SK-N-SH (cell line): ENCODE data around the gene TCP10L. TPM values are rescaled to one million over a fixed set of nuclear protein-coding genes. Genes with fewer than 3 reads are reported as not detected.

Source experiments
- CTCF ChIA-PET: fragments of 300-600, 350-600 bp; formaldehyde crosslinking; extraction: SDS; loops from one replicate; lab custom pipeline; 2021; lab: Yijun Ruan, JAX
- POLR2A ChIA-PET: fragments of 350-600 bp; sonication (Branson Sonifier 250); formaldehyde crosslinking; extraction: SDS; loops from one replicate; lab custom pipeline; 2020; ENCODE audit warnings: antibody characterized with exemption, inconsistent platforms; lab: Yijun Ruan, JAX
- DNase-seq: peaks from one replicate; pipeline ENCODE4 v3.0.0; 2012
- H2AFZ ChIP-seq: fragments of 200-600 bp; sonication (generic); 2 replicates; pipeline ENCODE4 v1.8.1; 2016; ENCODE audit warnings: antibody characterized with exemption, mild to moderate bottlenecking, low read depth
- H3F3A ChIP-seq: fragments of 200-600 bp; sonication (generic); replicated peaks from 2 replicates; pipeline ENCODE3; 2016; ENCODE audit warnings: antibody characterized with exemption, mild to moderate bottlenecking; ENCODE audit not compliant: insufficient read depth
- H3K27ac ChIP-seq, 2 experiments: fragments of 200-500 bp in 1 of 2; fragments of 200-600 bp in 1 of 2; sonication (Bioruptor generic) in 1 of 2; sonication (generic), shearing (Covaris generic) in 1 of 2; 2 replicates each; pipeline versions ENCODE4 v1.5.1 to v1.6.1; 2014 to 2016; ENCODE audit warnings: low read depth in 2 of 2, inconsistent platforms in 1 of 2, low read length in 1 of 2, mild to moderate bottlenecking in 1 of 2, mixed read lengths in 1 of 2
- H3K27me3 ChIP-seq: fragments of 200-600 bp; sonication (generic), shearing (Covaris generic); 2 replicates; pipeline ENCODE4 v1.6.1; 2016; ENCODE audit warnings: mixed run types; ENCODE audit not compliant: insufficient read depth
- H3K36me3 ChIP-seq, 2 experiments: fragments of 200-500 bp in 1 of 2; fragments of 200-600 bp in 1 of 2; sonication (Bioruptor generic) in 1 of 2; sonication (generic) in 1 of 2; replicated peaks in 1 of 2; 2 replicates each; pipeline versions ENCODE3 to v1.5.1; 2014 to 2016; ENCODE audit warnings: low read length in 1 of 2, mild to moderate bottlenecking in 1 of 2; ENCODE audit not compliant: insufficient read depth in 2 of 2, control insufficient read depth in 1 of 2
- H3K4me1 ChIP-seq, 2 experiments: fragments of 200-500 bp in 1 of 2; fragments of 200-600 bp in 1 of 2; sonication (Bioruptor generic) in 1 of 2; sonication (generic), shearing (Covaris generic) in 1 of 2; 2 replicates each; pipeline versions ENCODE4 v1.5.1 to v1.6.1; 2014 to 2016; ENCODE audit warnings: low read depth in 1 of 2, low read length in 1 of 2, mixed run types in 1 of 2; ENCODE audit not compliant: insufficient read depth in 2 of 2, control insufficient read depth in 1 of 2
- H3K4me2 ChIP-seq: fragments of 200-600 bp; sonication (generic), shearing (Covaris generic); 2 replicates; pipeline ENCODE4 v1.6.1; 2017; ENCODE audit warnings: mixed run types
- H3K4me3 ChIP-seq, 2 experiments: fragments of 200-500 bp in 1 of 2; fragments of 200-600 bp in 1 of 2; sonication (Bioruptor generic) in 1 of 2; sonication (generic), shearing (Covaris generic) in 1 of 2; 2 replicates each; pipeline versions ENCODE4 v1.5.1 to v1.8.1; 2014 to 2016; ENCODE audit warnings: low read depth in 2 of 2, inconsistent platforms in 1 of 2, low read length in 1 of 2, mild to moderate bottlenecking in 1 of 2, mixed read lengths in 1 of 2, moderate library complexity in 1 of 2
- H3K79me2 ChIP-seq: fragments of 200-600 bp; sonication (generic); 2 replicates; pipeline ENCODE4 v1.8.1; 2017; ENCODE audit warnings: mild to moderate bottlenecking; ENCODE audit not compliant: insufficient read depth
- H3K9ac ChIP-seq: fragments of 200-600 bp; sonication (generic); 2 replicates; pipeline ENCODE4 v1.6.1; 2017; ENCODE audit warnings: mixed run types
- H3K9me2 ChIP-seq: fragments of 200-600 bp; sonication (generic); 2 replicates; pipeline ENCODE4 v1.6.1; 2017; ENCODE audit warnings: mixed run types
- H3K9me3 ChIP-seq: fragments of 200-600 bp; sonication (generic); 2 replicates; pipeline ENCODE4 v1.6.1; 2017; ENCODE audit warnings: mixed run types, mild to moderate bottlenecking, moderate library complexity
- H4K20me1 ChIP-seq: fragments of 200-600 bp; sonication (generic); 2 replicates; pipeline ENCODE4 v1.6.1; 2017; ENCODE audit warnings: mild to moderate bottlenecking, mixed run types; ENCODE audit not compliant: insufficient read depth
- CHD2 ChIP-seq: fragments of 150-350 bp; IDR thresholded peaks from 2 replicates; pipeline ENCODE4 v1.6.1; 2018; ENCODE audit warnings: low read length; ENCODE audit not compliant: partially characterized antibody
- FOXJ3 ChIP-seq: sonication (generic); formaldehyde crosslinking; IDR thresholded peaks from 2 replicates; pipeline ENCODE4 v1.5.1; 2020; ENCODE audit warnings: mild to moderate bottlenecking, missing genetic modification reagents
- GABPA ChIP-seq: IDR thresholded peaks from 2 replicates; pipeline ENCODE4 v1.4.0; 2012; ENCODE audit warnings: low read depth, mild to moderate bottlenecking
- MEF2A ChIP-seq: IDR thresholded peaks from 2 replicates; pipeline ENCODE4 v1.4.0; 2012; ENCODE audit warnings: low read depth, borderline replicate concordance
- NFIC ChIP-seq: IDR thresholded peaks from 2 replicates; pipeline ENCODE4 v1.4.0; 2012; ENCODE audit warnings: borderline replicate concordance
- PBX3 ChIP-seq: IDR thresholded peaks from 2 replicates; pipeline ENCODE4; 2012
- POLR2AphosphoS5 ChIP-seq: IDR thresholded peaks from 2 replicates; pipeline ENCODE4 v1.6.1; 2012; ENCODE audit warnings: low read depth, low read length
- RAD21 ChIP-seq: IDR thresholded peaks from 2 replicates; pipeline ENCODE4 v1.6.1; 2012; ENCODE audit warnings: mild to moderate bottlenecking, low read length
- RFX5 ChIP-seq: IDR thresholded peaks from 2 replicates; pipeline ENCODE4 v1.6.1; 2012; ENCODE audit warnings: mild to moderate bottlenecking, improper control_type of control experiment, low read length
- SIN3A ChIP-seq: IDR thresholded peaks from 2 replicates; pipeline ENCODE4 v1.6.1; 2012; ENCODE audit warnings: low read depth, mild to moderate bottlenecking, low read length, moderate library complexity, borderline replicate concordance
- SMC3 ChIP-seq: IDR thresholded peaks from 2 replicates; pipeline ENCODE4 v1.6.1; 2012; ENCODE audit warnings: low read depth, low read length, improper control_type of control experiment
- TAF1 ChIP-seq: IDR thresholded peaks from 2 replicates; pipeline ENCODE4 v1.6.1; 2012; ENCODE audit warnings: low read depth, mild to moderate bottlenecking, low read length, moderate library complexity, borderline replicate concordance
- TCF12 ChIP-seq: IDR thresholded peaks from 2 replicates; pipeline ENCODE4 v1.4.0; 2012
- TEAD4 ChIP-seq: IDR thresholded peaks from 2 replicates; pipeline ENCODE4 v1.4.0; 2012; ENCODE audit warnings: mild to moderate bottlenecking, borderline replicate concordance; ENCODE audit not compliant: insufficient read depth
- WGBS: methylation state at CpG from one replicate; pipeline ENCODE4 v1.1.6; 2017; ENCODE audit warnings: low lambda C conversion rate; 5-methylcytosine and 5-hydroxymethylcytosine counted together
- polyA plus RNA-seq, 3 experiments: library from polyadenylated mRNA; depleted of rRNA; stranded (reverse); fragments of >200 nt; gene quantifications; 2 replicates each; pipeline ENCODE4 v1.2.3, GENCODE V29; 2012
- TF ChIP-seq, protein P1 (sequence below): fragments of 200-600 bp; sonication (generic); IDR thresholded peaks from 2 replicates; pipeline ENCODE4 v1.6.1; 2017; ENCODE audit warnings: antibody characterized with exemption, mild to moderate bottlenecking, moderate library complexity
- TF ChIP-seq, protein P2 (sequence below): IDR thresholded peaks from 2 replicates; pipeline ENCODE4 v1.4.0; 2012; ENCODE audit warnings: low read depth
- TF ChIP-seq, protein P3 (sequence below): IDR thresholded peaks from 2 replicates; pipeline ENCODE4 v1.4.0; 2012; ENCODE audit warnings: low read depth, borderline replicate concordance

TCP10L gene
- polyA plus RNA-seq, 1 of the 3 experiments (the other 2 are of a cell fraction): 0.33 TPM

DNA sequence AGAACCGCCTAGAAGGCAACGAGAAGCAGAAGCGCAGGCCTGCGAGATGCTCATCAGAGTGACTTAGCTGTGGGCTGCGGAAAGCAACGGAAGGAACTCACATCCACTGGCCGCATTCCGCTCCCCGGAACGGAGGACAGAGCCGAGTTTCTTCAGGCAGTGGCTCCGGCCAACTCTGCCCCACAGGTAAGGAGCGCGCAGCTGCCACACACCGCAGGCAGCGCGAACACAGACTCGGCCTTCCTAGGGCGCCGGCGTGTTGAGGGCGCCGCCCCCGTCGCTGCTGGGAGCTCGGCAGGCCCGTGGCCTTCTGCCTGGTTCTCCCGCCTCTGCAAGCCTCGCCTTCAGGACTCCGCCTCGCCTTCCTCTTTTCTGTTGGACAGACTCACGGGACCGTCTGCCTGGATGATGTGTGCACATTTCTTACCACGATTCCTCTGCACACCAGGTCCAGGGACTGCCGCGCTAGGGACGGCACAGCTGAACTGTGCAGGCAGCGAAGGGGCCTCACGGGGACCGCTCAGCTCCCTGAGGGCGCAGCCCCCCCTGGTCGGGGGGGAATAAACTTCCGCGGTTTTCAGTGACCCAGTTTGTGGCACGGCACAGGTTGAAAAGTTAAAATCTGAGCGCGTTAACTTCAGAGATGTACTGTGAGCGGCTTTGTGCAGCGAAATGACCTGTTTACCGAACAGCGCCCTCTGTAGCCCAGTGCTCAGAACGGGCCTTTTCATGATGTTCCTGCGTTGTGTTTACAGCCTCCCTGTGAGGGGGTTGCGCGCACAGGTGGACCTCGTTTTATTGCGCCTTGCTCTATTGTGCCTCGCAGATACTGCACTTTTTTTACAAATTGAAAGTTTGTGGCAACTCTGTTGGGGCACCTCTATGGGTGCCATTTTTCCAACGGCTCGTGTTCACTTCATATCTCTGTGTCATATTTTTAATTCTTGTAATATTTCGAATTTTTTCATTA lies 15.8 kb downstream of the TCP10L start:
- Histone ChIP-seq H3K9ac (peak overlapping the region; percentile 74), H2AFZ (peak overlapping the region; percentile 95), H3K9me3 (peaks cover 15% of the 10 kb centered on the region), H3K4me2 (peak overlapping the region; percentile 90), H3K27ac (peak overlapping the region; percentile 77 to 91), H4K20me1 (no peaks in the 10 kb centered on the region), H3K9me2 (no peaks in the 10 kb centered on the region), H3K79me2 (no peaks in the 10 kb centered on the region), H3K4me3 (peak overlapping the region; percentile 66 to 73), H3K36me3 (peaks cover 0 to 13% of the 10 kb centered on the region in 2 experiments), H3K4me1 (peaks cover 0 to 6% of the 10 kb centered on the region in 2 experiments; a peak in 3 of 4 replicates), H3K27me3 (no peaks in the 10 kb centered on the region), H3F3A (peaks cover 9% of the 10 kb centered on the region)
- TF ChIP-seq RFX5: peak; percentile 27; the same call in 1 of the 2 replicates
- peak; percentile 18; the same call in 1 of the 2 replicates for TF ChIP-seq SIN3A
- TF ChIP-seq MEF2A: no peak
- TF ChIP-seq FOXJ3 (CRISPR knock-in tag): peak; percentile 56; the same call in 1 of the 2 replicates
- TF ChIP-seq RAD21: peak; percentile 67
- TF ChIP-seq, protein P1, sequence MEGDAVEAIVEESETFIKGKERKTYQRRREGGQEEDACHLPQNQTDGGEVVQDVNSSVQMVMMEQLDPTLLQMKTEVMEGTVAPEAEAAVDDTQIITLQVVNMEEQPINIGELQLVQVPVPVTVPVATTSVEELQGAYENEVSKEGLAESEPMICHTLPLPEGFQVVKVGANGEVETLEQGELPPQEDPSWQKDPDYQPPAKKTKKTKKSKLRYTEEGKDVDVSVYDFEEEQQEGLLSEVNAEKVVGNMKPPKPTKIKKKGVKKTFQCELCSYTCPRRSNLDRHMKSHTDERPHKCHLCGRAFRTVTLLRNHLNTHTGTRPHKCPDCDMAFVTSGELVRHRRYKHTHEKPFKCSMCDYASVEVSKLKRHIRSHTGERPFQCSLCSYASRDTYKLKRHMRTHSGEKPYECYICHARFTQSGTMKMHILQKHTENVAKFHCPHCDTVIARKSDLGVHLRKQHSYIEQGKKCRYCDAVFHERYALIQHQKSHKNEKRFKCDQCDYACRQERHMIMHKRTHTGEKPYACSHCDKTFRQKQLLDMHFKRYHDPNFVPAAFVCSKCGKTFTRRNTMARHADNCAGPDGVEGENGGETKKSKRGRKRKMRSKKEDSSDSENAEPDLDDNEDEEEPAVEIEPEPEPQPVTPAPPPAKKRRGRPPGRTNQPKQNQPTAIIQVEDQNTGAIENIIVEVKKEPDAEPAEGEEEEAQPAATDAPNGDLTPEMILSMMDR: peak; percentile 88
- TF ChIP-seq PBX3: no peak
- TF ChIP-seq, protein P2, sequence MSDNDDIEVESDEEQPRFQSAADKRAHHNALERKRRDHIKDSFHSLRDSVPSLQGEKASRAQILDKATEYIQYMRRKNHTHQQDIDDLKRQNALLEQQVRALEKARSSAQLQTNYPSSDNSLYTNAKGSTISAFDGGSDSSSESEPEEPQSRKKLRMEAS: peak; percentile 87
- TF ChIP-seq SMC3: peak; percentile 75
- TF ChIP-seq POLR2AphosphoS5: no peak
- 0 out of 2 replicates have a peak, but pooled peaks have one; percentile 22 for TF ChIP-seq GABPA
- no peak for TF ChIP-seq CHD2
- TF ChIP-seq TEAD4: 0 out of 2 replicates have a peak, but pooled peaks have one; percentile 5
- 0 out of 2 replicates have a peak, but pooled peaks have one; percentile 13 for TF ChIP-seq NFIC
- TF ChIP-seq TCF12: peak; percentile 3; the same call in 1 of the 2 replicates
- TF ChIP-seq, protein P3, sequence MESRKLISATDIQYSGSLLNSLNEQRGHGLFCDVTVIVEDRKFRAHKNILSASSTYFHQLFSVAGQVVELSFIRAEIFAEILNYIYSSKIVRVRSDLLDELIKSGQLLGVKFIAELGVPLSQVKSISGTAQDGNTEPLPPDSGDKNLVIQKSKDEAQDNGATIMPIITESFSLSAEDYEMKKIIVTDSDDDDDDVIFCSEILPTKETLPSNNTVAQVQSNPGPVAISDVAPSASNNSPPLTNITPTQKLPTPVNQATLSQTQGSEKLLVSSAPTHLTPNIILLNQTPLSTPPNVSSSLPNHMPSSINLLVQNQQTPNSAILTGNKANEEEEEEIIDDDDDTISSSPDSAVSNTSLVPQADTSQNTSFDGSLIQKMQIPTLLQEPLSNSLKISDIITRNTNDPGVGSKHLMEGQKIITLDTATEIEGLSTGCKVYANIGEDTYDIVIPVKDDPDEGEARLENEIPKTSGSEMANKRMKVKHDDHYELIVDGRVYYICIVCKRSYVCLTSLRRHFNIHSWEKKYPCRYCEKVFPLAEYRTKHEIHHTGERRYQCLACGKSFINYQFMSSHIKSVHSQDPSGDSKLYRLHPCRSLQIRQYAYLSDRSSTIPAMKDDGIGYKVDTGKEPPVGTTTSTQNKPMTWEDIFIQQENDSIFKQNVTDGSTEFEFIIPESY: no peak
- peak; percentile 52; the same call in 1 of the 2 replicates for TF ChIP-seq TAF1
- ChIA-PET CTCF (interaction anchor here (0.7 to 5.0 kb wide), 44 partner anchors 9 to 261 kb away, joined by 3 to 67 read pairs (median 4); partner anchors contain the start of genes EVA1C and URB1), POLR2A (no interaction called here)
- DNase-seq: peak; percentile 86
- 14% methylated on average over 32 of the region's 61 CpGs for WGBS
